Measurements from ENCODE around the gene NPAS4. TPM values are rescaled to one million over a fixed set of nuclear protein-coding genes. Genes with fewer than 3 reads are reported as not detected.
"Not testable (repeated sequence)": the region's sequence is repeated elsewhere in the genome, so short reads cannot be mapped to it uniquely, and the experiment has no call there.

The NPAS4 gene
- 0.28 TPM for polyA plus RNA-seq (ENCODE audit: insufficient read length)

GRCh38 chr11:66420671-66421476, at the start of gene NPAS4:
TSS of gene NPAS4 (plus strand) at chr11:66421035. CDS start at chr11:66421180, 145 bp downstream.
- no peak for DNase-seq (ENCODE audit: low read depth)

GRCh38 chr11:66371627-66372415, 49.0 kb upstream of the NPAS4 start, which contains the start of gene SLC29A2:
TSS of gene SLC29A2 (minus strand) at chr11:66371760. CDS start at chr11:66371591, 169 bp downstream.
- no peak for DNase-seq (ENCODE audit: low read depth)

- no peak for DNase-seq (ENCODE audit: low read depth)
These were observed 47.6 kb upstream of the NPAS4 start for GRCh38 chr11:66373265-66373664.

GRCh38 chr11:66373690-66374287, 47.0 kb upstream of the NPAS4 start:
- not testable (repeated sequence) for DNase-seq (ENCODE audit: low read depth)

- not testable (repeated sequence) for DNase-seq (ENCODE audit: low read depth)
These were observed 40.6 kb upstream of the NPAS4 start for GRCh38 chr11:66380264-66380663.

- DNase-seq (ENCODE audit: low read depth) = not testable (repeated sequence)
These were observed 36.5 kb upstream of the NPAS4 start for GRCh38 chr11:66384316-66384715.

GRCh38 chr11:66386171-66387069, 34.4 kb upstream of the NPAS4 start:
- peak; percentile 29 for DNase-seq (ENCODE audit: low read depth)

- no peak for DNase-seq (ENCODE audit: low read depth)
These were observed 32.0 kb upstream of the NPAS4 start for GRCh38 chr11:66388780-66389386.

GRCh38 chr11:66391322-66391721, 29.5 kb upstream of the NPAS4 start:
- DNase-seq (ENCODE audit: low read depth) = no peak

- DNase-seq (ENCODE audit: low read depth) = no peak
These were observed 26.9 kb upstream of the NPAS4 start for GRCh38 chr11:66393954-66394353.

- DNase-seq (ENCODE audit: low read depth) = no peak
These were observed 13.2 kb upstream of the NPAS4 start for GRCh38 chr11:66407651-66408050.

GRCh38 chr11:66408488-66409214, 12.2 kb upstream of the NPAS4 start:
- peak; percentile 52 for DNase-seq (ENCODE audit: low read depth)

GRCh38 chr11:66409226-66409625, 11.6 kb upstream of the NPAS4 start:
- DNase-seq (ENCODE audit: low read depth) = no peak

- DNase-seq (ENCODE audit: low read depth) = no peak
These were observed 10.6 kb upstream of the NPAS4 start for GRCh38 chr11:66410191-66410590.

- DNase-seq (ENCODE audit: low read depth) = no peak
These were observed 9.5 kb upstream of the NPAS4 start for GRCh38 chr11:66411323-66411722.

- no peak for DNase-seq (ENCODE audit: low read depth)
These were observed 8.7 kb upstream of the NPAS4 start for GRCh38 chr11:66412110-66412509.

- no peak for DNase-seq (ENCODE audit: low read depth)
These were observed 7.7 kb upstream of the NPAS4 start for GRCh38 chr11:66413167-66413566.

GRCh38 chr11:66414120-66414934, 6.5 kb upstream of the NPAS4 start:
- DNase-seq (ENCODE audit: low read depth) = no peak

- no peak for DNase-seq (ENCODE audit: low read depth)
These were observed 5.4 kb upstream of the NPAS4 start for GRCh38 chr11:66415423-66415822.

Data from forelimb muscle (tissue), 1 donor.